Keratinocyte (primary cell): ENCODE measurements around the gene MREG. TPM values are rescaled to one million over a fixed set of nuclear protein-coding genes. Genes with fewer than 3 reads are reported as not detected.

Experiments
- DNase-seq: peaks from one replicate; pipeline ENCODE4 v3.0.0-alpha.2; 2011; ENCODE audit warnings: low read depth, missing footprints, low spot score
- FAIRE-seq: peaks from 2 replicates; lab custom pipeline; 2011; peaks lifted over from hg19 to GRCh38; lab: Jason Lieb, UNC
- H2AFZ ChIP-seq: 2 replicates; pipeline ENCODE4 v1.6.0; 2012; ENCODE audit warnings: low read length, control low read depth, inconsistent platforms; ENCODE audit not compliant: control insufficient read depth
- H3K27ac ChIP-seq: 2 replicates; pipeline ENCODE4 v1.5.1; 2011; ENCODE audit warnings: low read length; ENCODE audit not compliant: control insufficient read depth, insufficient read depth
- H3K27me3 ChIP-seq: 3 replicates; pipeline ENCODE4 v1.6.0; 2011; ENCODE audit warnings: low read length; ENCODE audit not compliant: control insufficient read depth, insufficient read depth; ENCODE audit errors: extremely low read depth
- H3K36me3 ChIP-seq, 2 experiments: 2 replicates in 1 of 2; 3 replicates in 1 of 2; pipeline ENCODE4 v1.5.1; 2011; ENCODE audit warnings: low read length in 2 of 2, mild to moderate bottlenecking in 1 of 2; ENCODE audit not compliant: control insufficient read depth in 2 of 2, insufficient read depth in 2 of 2; ENCODE audit errors: extremely low read depth in 1 of 2
- H3K4me1 ChIP-seq: 3 replicates; pipeline ENCODE4 v1.5.1; 2011; ENCODE audit warnings: low read length; ENCODE audit not compliant: control insufficient read depth, insufficient read depth; ENCODE audit errors: extremely low read depth
- H3K4me2 ChIP-seq: 3 replicates; pipeline ENCODE4 v1.6.0; 2011; ENCODE audit warnings: low read depth, low read length; ENCODE audit not compliant: control insufficient read depth, insufficient read depth; ENCODE audit errors: extremely low read depth
- H3K4me3 ChIP-seq, 3 experiments: fragments of 200-600 bp in 1 of 3; sonication (generic) in 1 of 3; 2 replicates in 2 of 3; 3 replicates in 1 of 3; pipeline ENCODE4 v1.5.1; 2011 to 2016; ENCODE audit warnings: low read length in 3 of 3, mild to moderate bottlenecking in 3 of 3, control low read depth in 2 of 3, inconsistent platforms in 1 of 3, low read depth in 1 of 3, mixed read lengths in 1 of 3, mixed run types in 1 of 3, moderate library complexity in 1 of 3; ENCODE audit not compliant: control insufficient read depth in 2 of 3, insufficient read depth in 2 of 3; ENCODE audit errors: extremely low read depth in 1 of 3
- H3K79me2 ChIP-seq: 2 replicates; pipeline ENCODE4 v1.6.0; 2012; ENCODE audit warnings: low read length; ENCODE audit not compliant: control insufficient read depth, insufficient read depth
- H3K9ac ChIP-seq: 3 replicates; pipeline ENCODE4 v1.6.0; 2011; ENCODE audit warnings: low read length; ENCODE audit not compliant: control insufficient read depth, insufficient read depth; ENCODE audit errors: extremely low read depth
- H3K9me1 ChIP-seq: 3 replicates; pipeline ENCODE4 v1.6.0; 2011; ENCODE audit warnings: low read length; ENCODE audit not compliant: control insufficient read depth, insufficient read depth; ENCODE audit errors: extremely low read depth
- H3K9me3 ChIP-seq: 2 replicates; pipeline ENCODE4 v1.5.1; 2012; ENCODE audit warnings: low read depth, low read length; ENCODE audit not compliant: control insufficient read depth
- H4K20me1 ChIP-seq: 3 replicates; pipeline ENCODE4 v1.6.0; 2011; ENCODE audit warnings: low read length; ENCODE audit not compliant: control insufficient read depth, insufficient read depth; ENCODE audit errors: extremely low read depth
- EZH2 ChIP-seq: IDR thresholded peaks from one replicate; pipeline ENCODE4 v1.6.1; 2012; ENCODE audit warnings: inconsistent platforms, mild to moderate bottlenecking, low read length, moderate library complexity
- dilution Hi-C: fragments of 300-500 bp; cut with MboI; formaldehyde crosslinking; loops from one replicate; pipeline ENCODE4 v1.7.0; 2020; ENCODE audit warnings: low sequenced_read_pairs; ENCODE audit not compliant: extremely low pct_ligation_motif_present
- polyA plus RNA-seq, 5 experiments: library from polyadenylated mRNA; depleted of rRNA in 3 of 5; stranded (reverse) in 3 of 5; stranded (forward) in 1 of 5; unstranded in 1 of 5; fragments of >200 nt; gene quantifications; 1 replicate in 1 of 5; 2 replicates in 3 of 5; 3 replicates in 1 of 5; pipeline versions ENCODE4 v1.2.1 to v1.2.3, GENCODE V29; 2011 to 2012; ENCODE audit warnings: missing spikeins in 2 of 5, low read depth in 1 of 5, low replicate concordance in 1 of 5
- TF ChIP-seq, protein P1 (sequence below), 3 experiments: IDR thresholded peaks in 1 of 3; conservative IDR thresholded peaks in 1 of 3; optimal IDR thresholded peaks in 1 of 3; 2 replicates in 2 of 3; 3 replicates in 1 of 3; pipeline versions ENCODE3 to v1.5.1; 2011; ENCODE audit warnings: low read length in 3 of 3, mild to moderate bottlenecking in 3 of 3, moderate library complexity in 2 of 3, control low read depth in 1 of 3, inconsistent platforms in 1 of 3; ENCODE audit not compliant: insufficient read depth in 2 of 3; ENCODE audit errors: extremely low read depth in 1 of 3

The MREG gene
- polyA plus RNA-seq, 1 donor (not counting 4 experiments of a cell fraction or from before 2014, with no cell fraction given) = 32.9 TPM

DNA sequence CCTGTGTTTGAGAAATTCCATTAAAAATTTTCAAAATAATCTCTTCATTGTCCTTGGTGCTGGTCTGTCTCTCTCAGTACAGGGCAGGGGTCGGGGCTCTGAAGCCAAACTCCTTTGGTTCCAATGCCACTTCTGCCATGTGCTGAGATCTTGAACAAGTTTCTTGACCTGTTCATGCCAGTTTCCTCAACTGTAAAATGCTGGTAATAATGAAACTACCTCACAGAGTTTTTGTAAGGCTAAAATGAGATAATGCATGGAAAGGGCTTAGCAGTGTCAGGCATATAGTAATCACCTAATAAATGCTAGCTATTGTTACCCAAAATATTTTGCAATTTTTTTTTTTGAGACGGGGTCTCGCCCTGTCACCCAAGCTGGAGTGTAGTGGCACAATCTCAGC, 16.9 kb upstream of the MREG start:
- Histone ChIP-seq H3K9me3 (no peaks in the 10 kb centered on the region), H3K4me2 (no peak overlapping the region), H4K20me1 (no peaks in the 10 kb centered on the region), H3K9ac (no peak overlapping the region), H3K79me2 (no peaks in the 10 kb centered on the region), H3K27ac (no peak overlapping the region), H3K27me3 (no peaks in the 10 kb centered on the region), H3K9me1 (no peaks in the 10 kb centered on the region), H2AFZ (no peak overlapping the region), H3K36me3 (no peaks in the 10 kb centered on the region), H3K4me3 (no peak overlapping the region), H3K4me1 (peaks cover 9% of the 10 kb centered on the region)
- no peak for TF ChIP-seq EZH2
- TF ChIP-seq, protein P1, sequence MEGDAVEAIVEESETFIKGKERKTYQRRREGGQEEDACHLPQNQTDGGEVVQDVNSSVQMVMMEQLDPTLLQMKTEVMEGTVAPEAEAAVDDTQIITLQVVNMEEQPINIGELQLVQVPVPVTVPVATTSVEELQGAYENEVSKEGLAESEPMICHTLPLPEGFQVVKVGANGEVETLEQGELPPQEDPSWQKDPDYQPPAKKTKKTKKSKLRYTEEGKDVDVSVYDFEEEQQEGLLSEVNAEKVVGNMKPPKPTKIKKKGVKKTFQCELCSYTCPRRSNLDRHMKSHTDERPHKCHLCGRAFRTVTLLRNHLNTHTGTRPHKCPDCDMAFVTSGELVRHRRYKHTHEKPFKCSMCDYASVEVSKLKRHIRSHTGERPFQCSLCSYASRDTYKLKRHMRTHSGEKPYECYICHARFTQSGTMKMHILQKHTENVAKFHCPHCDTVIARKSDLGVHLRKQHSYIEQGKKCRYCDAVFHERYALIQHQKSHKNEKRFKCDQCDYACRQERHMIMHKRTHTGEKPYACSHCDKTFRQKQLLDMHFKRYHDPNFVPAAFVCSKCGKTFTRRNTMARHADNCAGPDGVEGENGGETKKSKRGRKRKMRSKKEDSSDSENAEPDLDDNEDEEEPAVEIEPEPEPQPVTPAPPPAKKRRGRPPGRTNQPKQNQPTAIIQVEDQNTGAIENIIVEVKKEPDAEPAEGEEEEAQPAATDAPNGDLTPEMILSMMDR (optimal IDR thresholded peaks at IDR 0.05 in 1 of 3, IDR thresholded peaks at IDR 0.05 in 1 of 3, conservative IDR thresholded peaks at IDR 0.05 in 1 of 3; ENCODE audit: extremely low read depth in 1 of 3, insufficient read depth in 2 of 3, low read length in 3 of 3) = no peak
- dilution Hi-C loops = no loop called here
- no peak for FAIRE-seq
- DNase-seq = no peak

DNA sequence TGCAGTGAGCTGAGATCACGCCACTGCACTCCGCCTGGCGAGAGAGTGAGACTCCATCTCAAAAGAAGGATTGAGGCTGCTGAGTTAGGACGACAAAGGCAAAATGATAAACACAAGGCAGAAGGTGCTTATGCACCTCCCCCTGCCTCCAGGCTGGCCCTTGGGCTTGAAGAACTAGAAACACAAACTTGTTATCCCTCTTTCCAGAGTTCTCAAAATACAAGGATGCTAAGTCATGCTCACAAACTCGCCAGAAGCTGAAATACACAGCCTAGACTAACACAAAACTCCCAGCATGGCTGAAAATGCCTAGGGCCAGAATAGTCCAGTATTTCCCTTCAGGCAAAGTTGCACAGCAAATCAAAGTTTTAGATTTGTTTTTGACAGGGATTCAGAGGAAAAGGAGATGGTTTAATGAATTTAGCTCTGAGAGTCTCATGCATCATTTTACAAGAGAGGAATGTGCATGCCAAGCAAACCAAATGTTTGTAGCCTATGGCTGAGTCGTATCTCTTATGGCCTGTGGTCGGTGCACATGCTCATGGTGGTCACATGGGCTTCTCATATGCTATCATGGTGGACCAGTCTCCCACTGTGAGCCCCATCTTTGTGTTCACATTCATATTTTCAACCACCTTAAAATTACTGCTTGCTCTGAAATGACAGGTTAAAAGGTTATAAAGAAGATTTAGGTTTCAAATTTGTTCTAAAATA, 16.2 kb upstream of the MREG start:
- TF ChIP-seq, protein P1 (optimal IDR thresholded peaks at IDR 0.05 in 1 of 3, IDR thresholded peaks at IDR 0.05 in 1 of 3, conservative IDR thresholded peaks at IDR 0.05 in 1 of 3; ENCODE audit: extremely low read depth in 1 of 3, insufficient read depth in 2 of 3, low read length in 3 of 3) = no peak
- no peak for TF ChIP-seq EZH2
- Histone ChIP-seq H4K20me1 (no peaks in the 10 kb centered on the region), H3K9ac (no peak overlapping the region), H3K9me3 (no peaks in the 10 kb centered on the region), H3K4me3 (no peak overlapping the region), H3K79me2 (no peaks in the 10 kb centered on the region), H2AFZ (no peak overlapping the region), H3K27ac (no peak overlapping the region), H3K4me2 (no peak overlapping the region), H3K4me1 (peaks cover 9% of the 10 kb centered on the region), H3K9me1 (no peaks in the 10 kb centered on the region), H3K36me3 (no peaks in the 10 kb centered on the region), H3K27me3 (no peaks in the 10 kb centered on the region)
- FAIRE-seq (no peak), DNase-seq (no peak)
- dilution Hi-C loops = no loop called here
